Endodermal cell (in vitro differentiated cells): Measurements from ENCODE around the gene WDR27. TPM values are rescaled to one million over a fixed set of nuclear protein-coding genes. Genes with fewer than 3 reads are reported as not detected.

ENCODE experiments used
- DNase-seq: peaks from one replicate; pipeline ENCODE4 v3.0.0-alpha.2; 2017
- H3K27ac ChIP-seq: 2 replicates; pipeline ENCODE4 v1.5.1; 2013; ENCODE audit warnings: mild to moderate bottlenecking, low read depth, low read length, moderate library complexity
- H3K27me3 ChIP-seq: 2 replicates; pipeline ENCODE4 v1.6.1; 2013; ENCODE audit warnings: mild to moderate bottlenecking, low read length, moderate library complexity; ENCODE audit not compliant: insufficient read depth, control insufficient read depth, poor library complexity, severe bottlenecking
- H3K36me3 ChIP-seq: 2 replicates; pipeline ENCODE4 v1.7.0; 2013; ENCODE audit warnings: mild to moderate bottlenecking, low read length, moderate library complexity; ENCODE audit not compliant: control insufficient read depth, insufficient read depth
- H3K4me1 ChIP-seq: one replicate; pipeline ENCODE4 v1.7.0; 2013; ENCODE audit warnings: low read length; ENCODE audit not compliant: control insufficient read depth, insufficient read depth
- H3K4me3 ChIP-seq: 2 replicates; pipeline ENCODE4 v1.5.1; 2013; ENCODE audit warnings: mild to moderate bottlenecking, low read length, moderate library complexity
- H3K9ac ChIP-seq: 2 replicates; pipeline ENCODE4 v1.6.1; 2013; ENCODE audit warnings: mild to moderate bottlenecking, low read length, moderate library complexity; ENCODE audit not compliant: poor library complexity, severe bottlenecking; ENCODE audit errors: extremely low read depth
- H3K9me3 ChIP-seq: 2 replicates; pipeline ENCODE4 v1.6.1; 2013; ENCODE audit warnings: mild to moderate bottlenecking, low read length, moderate library complexity; ENCODE audit not compliant: control insufficient read depth
- H3K27ac Mint-ChIP-seq: 2 replicates; pipeline ENCODE4 v1.8.0; 2020; ENCODE audit warnings: mixed read lengths
- H3K27me3 Mint-ChIP-seq: 2 replicates; pipeline ENCODE4 v1.8.0; 2021; ENCODE audit warnings: mild to moderate bottlenecking, mixed read lengths; ENCODE audit not compliant: insufficient read depth
- H3K36me3 Mint-ChIP-seq: 2 replicates; pipeline ENCODE4 v1.8.0; 2020; ENCODE audit warnings: low read depth, mixed read lengths
- H3K4me1 Mint-ChIP-seq: 2 replicates; pipeline ENCODE4 v1.8.0; 2020; ENCODE audit warnings: mixed read lengths
- H3K4me3 Mint-ChIP-seq: 2 replicates; pipeline ENCODE4 v1.8.0; 2020; ENCODE audit warnings: mild to moderate bottlenecking, moderate library complexity, mixed read lengths
- H3K9me3 Mint-ChIP-seq: 2 replicates; pipeline ENCODE4 v1.8.0; 2020; ENCODE audit warnings: mild to moderate bottlenecking, mixed read lengths
- CTCF ChIP-seq: fragments of 200-600 bp; sonication (generic); conservative IDR thresholded peaks from 2 replicates; pipeline ENCODE4 v1.5.0; 2021; ENCODE audit warnings: antibody characterized with exemption, mild to moderate bottlenecking
- WGBS, 2 experiments: methylation state at CpG; one replicate each; pipeline versions ENCODE4 v1.1.5 to v1.1.7; 2013; ENCODE audit warnings: missing lambda C conversion rate in 2 of 2, mixed read lengths in 1 of 2; ENCODE audit not compliant: insufficient coverage in 1 of 2, insufficient read length in 1 of 2; 5-methylcytosine and 5-hydroxymethylcytosine counted together
- total RNA-seq, 2 donors: library from RNA; stranded (reverse); fragmentation: NEBNext Ultra II Directional in 1 of 2; extraction: Animal tissue kit (Norgen Biotek cat#: 25700) in 1 of 2; gene quantifications; 2 replicates in 1 of 2; 3 replicates in 1 of 2; pipeline ENCODE4 v1.2.1, GENCODE V29; 2021

WDR27 gene
- total RNA-seq, 2 donors from 2014 or later: 94.4 to 110 TPM

- Mint-ChIP-seq H3K4me1 (no peaks in the 10 kb centered on the region), H3K4me3 (no peak overlapping the region), H3K27me3 (no peaks in the 10 kb centered on the region), H3K27ac (no peak overlapping the region), H3K9me3 (no peaks in the 10 kb centered on the region), H3K36me3 (peaks cover 61% of the 10 kb centered on the region)
- H3K9ac ChIP-seq: no peak overlapping the region
- no peaks in the 10 kb centered on the region for H3K27me3 ChIP-seq
- no peak for TF ChIP-seq CTCF
- WGBS, 2 experiments: 95 to 97% methylated on average over 12 of the region's 12 CpGs
- H3K27ac ChIP-seq: no peak overlapping the region
- no peak for DNase-seq
- H3K9me3 ChIP-seq: no peaks in the 10 kb centered on the region
- H3K4me1 ChIP-seq: peaks cover 4% of the 10 kb centered on the region
- H3K4me3 ChIP-seq: no peak overlapping the region
- H3K36me3 ChIP-seq: peaks cover 64% of the 10 kb centered on the region
Observed at GRCh38 chr6:169635345-169635744, 66.5 kb downstream of the WDR27 start.

- Mint-ChIP-seq H3K4me1 (no peaks in the 10 kb centered on the region), H3K27me3 (no peaks in the 10 kb centered on the region), H3K9me3 (no peaks in the 10 kb centered on the region), H3K27ac (no peak overlapping the region), H3K4me3 (no peak overlapping the region), H3K36me3 (peaks cover 59% of the 10 kb centered on the region)
- no peaks in the 10 kb centered on the region for H3K27me3 ChIP-seq
- no peak overlapping the region for H3K4me3 ChIP-seq
- no peak for TF ChIP-seq CTCF
- no peak overlapping the region for H3K9ac ChIP-seq
- peaks cover 4% of the 10 kb centered on the region for H3K4me1 ChIP-seq
- H3K36me3 ChIP-seq: peaks cover 56% of the 10 kb centered on the region
- 97 to 98% methylated on average over 7 to 11 of the region's 11 CpGs for WGBS, 2 experiments
- H3K27ac ChIP-seq: no peak overlapping the region
- DNase-seq: no peak
- no peaks in the 10 kb centered on the region for H3K9me3 ChIP-seq
Observed at GRCh38 chr6:169632841-169633240, 69.0 kb downstream of the WDR27 start.

- Histone ChIP-seq H3K4me1 (peaks cover 4% of the 10 kb centered on the region), H3K27me3 (no peaks in the 10 kb centered on the region), H3K27ac (no peak overlapping the region), H3K9me3 (no peaks in the 10 kb centered on the region), H3K4me3 (no peak overlapping the region), H3K36me3 (peaks cover 53% of the 10 kb centered on the region), H3K9ac (no peak overlapping the region)
- no peak overlapping the region for H3K27ac Mint-ChIP-seq
- no peak overlapping the region for H3K4me3 Mint-ChIP-seq
- H3K4me1 Mint-ChIP-seq: no peaks in the 10 kb centered on the region
- H3K9me3 Mint-ChIP-seq: peaks cover 2% of the 10 kb centered on the region
- H3K36me3 Mint-ChIP-seq: peaks cover 76% of the 10 kb centered on the region
- 67 to 72% methylated on average over 3 to 4 of the region's 4 CpGs for WGBS, 2 experiments
- TF ChIP-seq CTCF: no peak
- DNase-seq: no peak
- no peaks in the 10 kb centered on the region for H3K27me3 Mint-ChIP-seq
Observed at GRCh38 chr6:169629256-169629655, 72.6 kb downstream of the WDR27 start.
